Measurements from ENCODE around the gene APOA1. TPM values are rescaled to one million over a fixed set of nuclear protein-coding genes. Genes with fewer than 3 reads are reported as not detected.
A peak's percentile ranks its signal among the peaks of the same experiment; 100 is the strongest.
"Not testable (repeated sequence)": the region's sequence is repeated elsewhere in the genome, so short reads cannot be mapped to it uniquely, and the experiment has no call there.

The APOA1 gene
- total and polyA plus RNA-seq, 12 donors, result 3.8 to 398 (median 70.5) TPM

DNA sequence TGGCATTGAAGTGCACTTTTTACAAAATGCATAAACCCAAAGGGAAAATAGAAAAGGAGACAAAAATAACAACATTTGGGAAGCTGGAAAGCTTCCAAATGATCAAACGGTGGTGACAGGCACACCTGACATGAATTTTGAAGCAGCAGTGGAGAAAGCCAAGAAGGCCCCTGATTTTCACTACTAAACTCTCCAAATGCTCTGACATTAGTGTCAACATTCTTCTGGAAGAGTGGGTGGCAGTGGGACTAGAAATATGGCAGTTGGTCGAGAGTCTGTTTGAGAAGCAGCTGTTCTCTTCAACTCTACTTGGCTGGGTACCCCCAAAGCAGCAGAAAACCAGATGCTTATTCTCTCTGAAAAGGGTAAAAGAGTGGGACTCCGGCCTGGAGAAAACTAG is 33.4 kb downstream of the APOA1 start:
- whole genome bisulfite sequencing, 2 donors, result 57% methylated on average over 3 of the region's 3 CpGs
- H3K4me1 ChIP-seq, result peaks cover 0 to 4% (median 0%) of the 10 kb centered on the region in 9 donors
- no peak for DNase-seq
- no peak overlapping the region for H3K27ac ChIP-seq
- H3K36me3 ChIP-seq, result no peaks in the 10 kb centered on the region
- intact Hi-C loops (cut with DNase I), result no loop called here
- H3K27me3 ChIP-seq, result no peaks in the 10 kb centered on the region
- H3K4me3 ChIP-seq, result no peak overlapping the region
- no peak for TF ChIP-seq CTCF (IDR thresholded peaks at IDR 0.05)
- H3K9me3 ChIP-seq, result no peaks in the 10 kb centered on the region
- ATAC-seq, result no peak

GRCh38 chr11:116801662-116802061 is 35.8 kb downstream of the APOA1 start:
- ATAC-seq; DNase-seq; intact Hi-C loops (cut with DNase I); H3K4me3 ChIP-seq; H3K27me3 ChIP-seq; H3K36me3 ChIP-seq; H3K27ac ChIP-seq; H3K9me3 ChIP-seq: not testable (repeated sequence)
- H3K4me1 ChIP-seq, result peaks cover 0 to 15% (median 0%) of the 10 kb centered on the region in 9 donors

DNA sequence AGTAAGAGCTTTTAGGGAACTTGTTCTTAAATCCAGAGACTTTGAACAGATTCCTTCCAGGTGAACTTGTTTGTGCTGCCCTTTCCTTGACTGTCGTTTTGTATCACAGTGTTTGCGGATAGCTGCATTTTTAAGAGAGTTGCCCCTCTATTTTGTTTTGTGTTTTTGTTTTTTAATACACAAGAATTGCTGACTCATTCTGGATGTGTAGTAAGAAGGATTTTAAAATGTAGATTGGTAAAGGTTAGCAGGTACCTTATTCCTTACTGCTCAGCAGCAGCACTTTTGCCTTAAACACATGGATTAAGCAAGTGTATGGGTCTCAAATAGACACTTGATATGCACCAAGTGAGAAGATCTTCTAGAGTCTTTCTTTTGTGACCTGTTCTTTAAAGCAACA is 36.8 kb downstream of the APOA1 start:
- no peak overlapping the region for H3K4me3 ChIP-seq
- H3K9me3 ChIP-seq, result no peaks in the 10 kb centered on the region
- 87 to 95% methylated on average over 2 of the region's 2 CpGs for WGBS, 2 donors
- H3K4me1 ChIP-seq, result peaks cover 0 to 15% (median 0%) of the 10 kb centered on the region in 9 donors
- no peaks in the 10 kb centered on the region for H3K27me3 ChIP-seq
- no peak for TF ChIP-seq CTCF (IDR thresholded peaks at IDR 0.05)
- intact Hi-C loops (cut with DNase I), result no loop called here
- ATAC-seq, result no peak
- no peaks in the 10 kb centered on the region for H3K36me3 ChIP-seq
- H3K27ac ChIP-seq, result no peak overlapping the region
- DNase-seq, result no peak

DNA sequence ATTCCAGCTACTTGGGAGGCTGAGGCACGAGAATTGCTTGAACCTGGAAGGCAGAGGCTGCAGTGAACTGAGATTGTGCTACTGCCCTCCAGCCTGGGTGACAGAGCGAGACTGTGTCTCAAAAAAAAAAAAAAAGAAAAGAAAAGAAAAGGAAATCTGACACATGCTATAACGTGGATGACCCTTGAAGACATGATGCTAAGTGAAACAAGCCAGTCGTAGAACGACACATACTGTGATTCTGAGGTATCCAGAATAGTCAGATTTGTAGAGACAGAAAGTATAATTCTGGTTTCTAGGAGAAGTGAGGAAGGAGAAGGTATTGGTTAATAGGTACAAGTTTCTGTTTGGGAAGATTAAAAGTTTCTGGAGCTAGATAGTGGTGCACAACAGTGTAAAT is 39.1 kb downstream of the APOA1 start:
- Histone ChIP-seq H3K27me3 (no peaks in the 10 kb centered on the region), H3K27ac (peak overlapping the region in 1 of 10 donors; percentile 3), H3K4me3 (no peak overlapping the region), H3K4me1 (peaks cover 0 to 15% (median 0%) of the 10 kb centered on the region in 9 donors), H3K36me3 (no peaks in the 10 kb centered on the region), H3K9me3 (no peaks in the 10 kb centered on the region)
- DNase-seq (no peak), ATAC-seq (peak in 1 of 8 donors; percentile 15)
- intact Hi-C loops (cut with DNase I), result loop anchor here in 2 of 10 donors (10.0 kb wide), 2 partner anchors 86 to 426 kb away; no protein-coding TSS in a partner anchor
- WGBS, 2 donors, result 81 to 83% methylated on average over 5 of the region's 5 CpGs
- no peak for TF ChIP-seq CTCF (IDR thresholded peaks at IDR 0.05)

DNA sequence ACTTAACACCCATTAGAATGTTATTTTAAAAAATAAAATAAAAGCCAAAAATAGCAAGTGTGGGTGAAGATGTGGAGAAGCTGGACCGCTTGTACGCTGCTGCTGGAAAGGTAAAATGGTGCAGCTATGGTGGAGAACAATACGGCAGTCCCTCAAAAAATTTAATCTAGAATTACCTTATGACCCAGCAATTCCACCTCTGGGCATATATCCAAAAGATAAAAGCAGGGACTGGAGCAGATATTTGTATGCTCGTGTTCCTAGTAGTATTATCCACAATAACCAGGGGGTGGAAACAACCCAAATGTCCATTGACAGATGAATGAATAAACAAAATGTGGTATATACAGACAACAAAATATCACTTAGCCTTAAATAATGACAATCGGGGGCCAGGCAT is 39.6 kb downstream of the APOA1 start:
- H3K4me3 ChIP-seq, result no peak overlapping the region
- H3K4me1 ChIP-seq, result peaks cover 0 to 15% (median 0%) of the 10 kb centered on the region in 9 donors
- TF ChIP-seq CTCF (IDR thresholded peaks at IDR 0.05), result no peak
- no peaks in the 10 kb centered on the region for H3K36me3 ChIP-seq
- WGBS, 2 donors, result 46 to 51% methylated on average over 5 of the region's 5 CpGs
- peak in 4 of 8 donors; percentile 42 to 79 (median 54) for ATAC-seq
- intact Hi-C loops (cut with DNase I), result loop anchor here in 2 of 10 donors (10.0 kb wide), 2 partner anchors 87 to 427 kb away; no protein-coding TSS in a partner anchor
- no peaks in the 10 kb centered on the region for H3K27me3 ChIP-seq
- DNase-seq, result no peak
- H3K9me3 ChIP-seq, result no peaks in the 10 kb centered on the region
- peak overlapping the region in 1 of 10 donors; percentile 3 for H3K27ac ChIP-seq

Data from heart right ventricle (tissue), 16 donors.